Smooth muscle cell (in vitro differentiated cells): ENCODE measurements around the gene RNF212. TPM values are rescaled to one million over a fixed set of nuclear protein-coding genes. Genes with fewer than 3 reads are reported as not detected.

Experiments used
- DNase-seq: peaks from one replicate; lab custom pipeline; 2025; ENCODE audit not compliant: unreplicated experiment; lab: John Stamatoyannopoulos, UW
- H2AFZ ChIP-seq: fragments of 200-600 bp; sonication (generic); 2 replicates; pipeline ENCODE4 v1.6.0; 2016; ENCODE audit warnings: antibody characterized with exemption, low read depth, mild to moderate bottlenecking
- H3F3A ChIP-seq: fragments of 200-600 bp; sonication (generic); 2 replicates; pipeline ENCODE4 v1.6.0; 2017; ENCODE audit warnings: antibody characterized with exemption, low read depth
- H3K27ac ChIP-seq: fragments of 200-600 bp; sonication (generic); 2 replicates; pipeline ENCODE4 v1.5.1; 2016; ENCODE audit warnings: low read depth, mild to moderate bottlenecking
- H3K27me3 ChIP-seq: fragments of 200-600 bp; sonication (generic); 2 replicates; pipeline ENCODE4 v1.6.1; 2016; ENCODE audit warnings: low read depth, mild to moderate bottlenecking
- H3K36me3 ChIP-seq: fragments of 200-600 bp; sonication (generic); 2 replicates; pipeline ENCODE4 v1.5.1; 2016; ENCODE audit warnings: low read depth
- H3K4me1 ChIP-seq: fragments of 200-600 bp; sonication (generic); 2 replicates; pipeline ENCODE4 v1.5.1; 2016; ENCODE audit warnings: low read depth
- H3K4me2 ChIP-seq: fragments of 200-600 bp; sonication (generic); 2 replicates; pipeline ENCODE4 v1.6.0; 2016; ENCODE audit warnings: mild to moderate bottlenecking
- H3K4me3 ChIP-seq: fragments of 200-600 bp; sonication (generic); 2 replicates; pipeline ENCODE4 v1.5.1; 2016; ENCODE audit warnings: mild to moderate bottlenecking
- H3K79me2 ChIP-seq: fragments of 200-600 bp; sonication (generic); 2 replicates; pipeline ENCODE4 v1.6.0; 2016; ENCODE audit warnings: low read depth, mild to moderate bottlenecking
- H3K9ac ChIP-seq: fragments of 200-600 bp; sonication (generic); 2 replicates; pipeline ENCODE4 v1.6.0; 2016; ENCODE audit warnings: low read depth
- H3K9me3 ChIP-seq: fragments of 200-600 bp; sonication (generic); replicated peaks from 2 replicates; pipeline ENCODE4 v1.5.1; 2016; ENCODE audit warnings: low read depth
- H4K20me1 ChIP-seq: fragments of 200-600 bp; sonication (generic); 2 replicates; pipeline ENCODE4 v1.6.0; 2016; ENCODE audit warnings: low read depth
- CTCF ChIP-seq: fragments of 200-600 bp; sonication (generic); IDR thresholded peaks from 2 replicates; pipeline ENCODE4 v1.5.1; 2017; ENCODE audit warnings: borderline replicate concordance, mild to moderate bottlenecking, antibody characterized with exemption; ENCODE audit not compliant: insufficient read depth, poor library complexity, severe bottlenecking
- WGBS: methylation state at CpG from one replicate; pipeline ENCODE4 v1.1.7; 2016; ENCODE audit warnings: low lambda C conversion rate; 5-methylcytosine and 5-hydroxymethylcytosine counted together
- polyA plus RNA-seq: library from polyadenylated mRNA; unstranded; fragments of >200 nt; fragmentation: Nextera tagmentation; extraction: Ambion mirVana; gene quantifications from 2 replicates; pipeline ENCODE4 v1.2.1, GENCODE V29; 2016
- total RNA-seq: library from RNA; depleted of rRNA; stranded (reverse); fragments of >200 nt; gene quantifications from 2 replicates; pipeline ENCODE4 v1.2.3, GENCODE V29; 2014

Gene RNF212
- total and polyA plus RNA-seq, 2 experiments from 2014 or later: 1.3 to 4.6 TPM

GRCh38 chr4:1058198-1058996, 55.0 kb downstream of the RNF212 start:
- Histone ChIP-seq H3K36me3 (no peaks in the 10 kb centered on the region), H3K27me3 (peaks cover 39% of the 10 kb centered on the region), H3K4me2 (no peak overlapping the region), H3K27ac (no peak overlapping the region), H3K9me3 (no peaks in the 10 kb centered on the region), H3F3A (no peaks in the 10 kb centered on the region), H3K4me1 (peaks cover 4% of the 10 kb centered on the region), H2AFZ (no peak overlapping the region), H4K20me1 (no peaks in the 10 kb centered on the region), H3K4me3 (no peak overlapping the region), H3K79me2 (no peaks in the 10 kb centered on the region), H3K9ac (no peak overlapping the region)
- TF ChIP-seq CTCF: no peak
- no peak for DNase-seq
- WGBS: 70% methylated on average over 35 of the region's 35 CpGs

GRCh38 chr4:1057403-1057745, 56.0 kb downstream of the RNF212 start:
- no peak overlapping the region for H3K27ac ChIP-seq
- H3K27me3 ChIP-seq: peaks cover 42% of the 10 kb centered on the region
- no peaks in the 10 kb centered on the region for H3K79me2 ChIP-seq
- H3K9ac ChIP-seq: no peak overlapping the region
- H3K36me3 ChIP-seq: no peaks in the 10 kb centered on the region
- H3F3A ChIP-seq: no peaks in the 10 kb centered on the region
- no peak overlapping the region for H2AFZ ChIP-seq
- peaks cover 4% of the 10 kb centered on the region for H3K4me1 ChIP-seq
- DNase-seq: no peak
- 92% methylated on average over 7 of the region's 7 CpGs for WGBS
- H4K20me1 ChIP-seq: no peaks in the 10 kb centered on the region
- H3K9me3 ChIP-seq: no peaks in the 10 kb centered on the region
- no peak for TF ChIP-seq CTCF
- no peak overlapping the region for H3K4me3 ChIP-seq
- H3K4me2 ChIP-seq: no peak overlapping the region

- H3K79me2 ChIP-seq: no peaks in the 10 kb centered on the region
- peaks cover 4% of the 10 kb centered on the region for H3K4me1 ChIP-seq
- no peak overlapping the region for H2AFZ ChIP-seq
- peaks cover 40% of the 10 kb centered on the region for H3K27me3 ChIP-seq
- no peak for TF ChIP-seq CTCF
- WGBS: 93% methylated on average over 28 of the region's 28 CpGs
- no peak overlapping the region for H3K4me3 ChIP-seq
- H3K9ac ChIP-seq: no peak overlapping the region
- no peaks in the 10 kb centered on the region for H4K20me1 ChIP-seq
- H3K4me2 ChIP-seq: no peak overlapping the region
- H3K27ac ChIP-seq: no peak overlapping the region
- no peak for DNase-seq
- H3F3A ChIP-seq: no peaks in the 10 kb centered on the region
- H3K36me3 ChIP-seq: no peaks in the 10 kb centered on the region
- no peaks in the 10 kb centered on the region for H3K9me3 ChIP-seq
These were observed 56.5 kb downstream of the RNF212 start for GRCh38 chr4:1056671-1057402.
